ENCODE data around the gene CCDC170. TPM values are rescaled to one million over a fixed set of nuclear protein-coding genes. Genes with fewer than 3 reads are reported as not detected.

The CCDC170 gene
- total and polyA plus RNA-seq, 4 donors: 2.4 to 24.1 (median 13.2) TPM

- Histone ChIP-seq H3K4me3 (no peak overlapping the region), H3K36me3 (ENCODE audit: control insufficient read depth in 4 of 4, insufficient read depth in 4 of 4, low read length in 4 of 4) (no peaks in the 10 kb centered on the region), H3K9ac (ENCODE audit: insufficient read depth in 1 of 2, low read length in 2 of 2) (no peak overlapping the region), H3K4me1 (ENCODE audit: control insufficient read depth in 5 of 5, insufficient read depth in 5 of 5, low read length in 5 of 5) (no peaks in the 10 kb centered on the region), H3K9me3 (ENCODE audit: control insufficient read depth in 4 of 4, insufficient read depth in 3 of 4, low read length in 3 of 4) (peaks cover 0 to 7% (median 0%) of the 10 kb centered on the region in 4 donors), H3K27me3 (ENCODE audit: control insufficient read depth in 3 of 3, insufficient read depth in 3 of 3, low read length in 2 of 3) (no peaks in the 10 kb centered on the region), H3K27ac (ENCODE audit: low read depth in 1 of 2, low read length in 1 of 2) (no peak overlapping the region)
- no peak for DNase-seq
- 58 to 59% methylated on average over 3 of the region's 3 CpGs for WGBS, 2 donors
- TF ChIP-seq CTCF (IDR thresholded peaks at IDR 0.05; ENCODE audit: control extremely low read depth, extremely low read depth): no peak
- no peak for ATAC-seq (ENCODE audit: insufficient read depth, low FRiP score)
These were observed 59.8 kb downstream of the CCDC170 start for GRCh38 chr6:151553416-151554165.

- Histone ChIP-seq H3K4me3 (no peak overlapping the region), H3K9ac (ENCODE audit: insufficient read depth in 1 of 2, low read length in 2 of 2) (no peak overlapping the region), H3K27ac (ENCODE audit: low read depth in 1 of 2, low read length in 1 of 2) (no peak overlapping the region), H3K27me3 (ENCODE audit: control insufficient read depth in 3 of 3, insufficient read depth in 3 of 3, low read length in 2 of 3) (no peaks in the 10 kb centered on the region), H3K9me3 (ENCODE audit: control insufficient read depth in 4 of 4, insufficient read depth in 3 of 4, low read length in 3 of 4) (peaks cover 2 to 15% (median 5%) of the 10 kb centered on the region in 4 donors), H3K4me1 (ENCODE audit: control insufficient read depth in 5 of 5, insufficient read depth in 5 of 5, low read length in 5 of 5) (no peaks in the 10 kb centered on the region), H3K36me3 (ENCODE audit: control insufficient read depth in 4 of 4, insufficient read depth in 4 of 4, low read length in 4 of 4) (no peaks in the 10 kb centered on the region)
- no peak for TF ChIP-seq CTCF (IDR thresholded peaks at IDR 0.05; ENCODE audit: control extremely low read depth, extremely low read depth)
- DNase-seq (no peak), ATAC-seq (ENCODE audit: insufficient read depth, low FRiP score) (no peak)
These were observed 67.4 kb downstream of the CCDC170 start for GRCh38 chr6:151561238-151561637.

GRCh38 chr6:151564654-151565053 lies 70.8 kb downstream of the CCDC170 start:
- H3K36me3 ChIP-seq (ENCODE audit: control insufficient read depth in 4 of 4, insufficient read depth in 4 of 4, low read length in 4 of 4): no peaks in the 10 kb centered on the region
- 68 to 71% methylated on average over 4 of the region's 4 CpGs for WGBS, 2 donors
- ATAC-seq (ENCODE audit: insufficient read depth, low FRiP score) (no peak), DNase-seq (no peak)
- peaks cover 2 to 15% (median 5%) of the 10 kb centered on the region in 4 donors for H3K9me3 ChIP-seq (ENCODE audit: control insufficient read depth in 4 of 4, insufficient read depth in 3 of 4, low read length in 3 of 4)
- H3K9ac ChIP-seq (ENCODE audit: insufficient read depth in 1 of 2, low read length in 2 of 2): no peak overlapping the region
- H3K27me3 ChIP-seq (ENCODE audit: control insufficient read depth in 3 of 3, insufficient read depth in 3 of 3, low read length in 2 of 3): no peaks in the 10 kb centered on the region
- H3K27ac ChIP-seq (ENCODE audit: low read depth in 1 of 2, low read length in 1 of 2): no peak overlapping the region
- no peak overlapping the region for H3K4me3 ChIP-seq
- no peak for TF ChIP-seq CTCF (IDR thresholded peaks at IDR 0.05; ENCODE audit: control extremely low read depth, extremely low read depth)
- H3K4me1 ChIP-seq (ENCODE audit: control insufficient read depth in 5 of 5, insufficient read depth in 5 of 5, low read length in 5 of 5): no peaks in the 10 kb centered on the region

Data from lung (tissue), 12 donors.